ENCODE measurements around the gene ALLC. TPM values are rescaled to one million over a fixed set of nuclear protein-coding genes. Genes with fewer than 3 reads are reported as not detected.

The ALLC gene
- total RNA-seq, 4 donors from 2014 or later: not detected

DNA sequence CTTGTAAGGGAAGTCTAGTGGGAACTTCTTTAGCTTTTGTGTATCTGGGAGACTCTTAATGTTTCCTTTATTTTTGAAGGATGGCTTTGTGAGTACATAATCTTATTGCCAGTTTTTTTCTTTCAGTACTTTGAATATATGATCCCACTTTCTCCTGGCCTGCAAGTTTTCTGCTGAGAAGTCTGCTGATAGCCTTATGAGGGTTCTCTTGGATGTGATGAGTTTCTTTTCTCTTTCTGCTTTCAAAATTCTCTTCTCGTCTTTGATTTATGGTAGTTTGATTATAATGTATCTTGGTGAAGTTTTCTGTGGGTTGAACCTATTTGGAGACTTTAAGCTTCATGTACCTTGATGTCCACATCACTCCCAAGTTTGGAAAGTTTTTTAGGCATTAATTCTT is 35.0 kb upstream of the ALLC start:
- TF ChIP-seq, protein P1, sequence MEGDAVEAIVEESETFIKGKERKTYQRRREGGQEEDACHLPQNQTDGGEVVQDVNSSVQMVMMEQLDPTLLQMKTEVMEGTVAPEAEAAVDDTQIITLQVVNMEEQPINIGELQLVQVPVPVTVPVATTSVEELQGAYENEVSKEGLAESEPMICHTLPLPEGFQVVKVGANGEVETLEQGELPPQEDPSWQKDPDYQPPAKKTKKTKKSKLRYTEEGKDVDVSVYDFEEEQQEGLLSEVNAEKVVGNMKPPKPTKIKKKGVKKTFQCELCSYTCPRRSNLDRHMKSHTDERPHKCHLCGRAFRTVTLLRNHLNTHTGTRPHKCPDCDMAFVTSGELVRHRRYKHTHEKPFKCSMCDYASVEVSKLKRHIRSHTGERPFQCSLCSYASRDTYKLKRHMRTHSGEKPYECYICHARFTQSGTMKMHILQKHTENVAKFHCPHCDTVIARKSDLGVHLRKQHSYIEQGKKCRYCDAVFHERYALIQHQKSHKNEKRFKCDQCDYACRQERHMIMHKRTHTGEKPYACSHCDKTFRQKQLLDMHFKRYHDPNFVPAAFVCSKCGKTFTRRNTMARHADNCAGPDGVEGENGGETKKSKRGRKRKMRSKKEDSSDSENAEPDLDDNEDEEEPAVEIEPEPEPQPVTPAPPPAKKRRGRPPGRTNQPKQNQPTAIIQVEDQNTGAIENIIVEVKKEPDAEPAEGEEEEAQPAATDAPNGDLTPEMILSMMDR (IDR thresholded peaks at IDR 0.05 in 4 of 5, conservative IDR thresholded peaks at IDR 0.05 in 1 of 5): no peak
- no peak for TF ChIP-seq POLR2A (IDR thresholded peaks at IDR 0.05)
- Histone ChIP-seq H3K27ac (no peak overlapping the region), H3K4me1 (no peaks in the 10 kb centered on the region), H3K4me3 (no peak overlapping the region), H3K9me3 (no peaks in the 10 kb centered on the region), H3K27me3 (no peaks in the 10 kb centered on the region), H3K36me3 (no peaks in the 10 kb centered on the region)
- intact Hi-C loops (cut with DNase I; ENCODE audit: low total_unique reads): no loop called here
- in situ Hi-C loops (cut with MboI; ENCODE audit: low sequenced_read_pairs in 4 of 4): no loop called here
- DNase-seq: no peak
- ATAC-seq: no peak

GRCh38 chr2:3624059-3624794 is 33.8 kb upstream of the ALLC start:
- Histone ChIP-seq H3K4me3 (no peak overlapping the region), H3K9me3 (no peaks in the 10 kb centered on the region), H3K27me3 (no peaks in the 10 kb centered on the region), H3K27ac (no peak overlapping the region), H3K36me3 (no peaks in the 10 kb centered on the region), H3K4me1 (no peaks in the 10 kb centered on the region)
- in situ Hi-C loops (cut with MboI; ENCODE audit: low sequenced_read_pairs in 4 of 4) (no loop called here), intact Hi-C loops (cut with DNase I; ENCODE audit: low total_unique reads) (no loop called here)
- ATAC-seq: no peak
- TF ChIP-seq, protein P1 (IDR thresholded peaks at IDR 0.05 in 4 of 5, conservative IDR thresholded peaks at IDR 0.05 in 1 of 5): no peak
- TF ChIP-seq POLR2A (IDR thresholded peaks at IDR 0.05): no peak
- DNase-seq: no peak

DNA sequence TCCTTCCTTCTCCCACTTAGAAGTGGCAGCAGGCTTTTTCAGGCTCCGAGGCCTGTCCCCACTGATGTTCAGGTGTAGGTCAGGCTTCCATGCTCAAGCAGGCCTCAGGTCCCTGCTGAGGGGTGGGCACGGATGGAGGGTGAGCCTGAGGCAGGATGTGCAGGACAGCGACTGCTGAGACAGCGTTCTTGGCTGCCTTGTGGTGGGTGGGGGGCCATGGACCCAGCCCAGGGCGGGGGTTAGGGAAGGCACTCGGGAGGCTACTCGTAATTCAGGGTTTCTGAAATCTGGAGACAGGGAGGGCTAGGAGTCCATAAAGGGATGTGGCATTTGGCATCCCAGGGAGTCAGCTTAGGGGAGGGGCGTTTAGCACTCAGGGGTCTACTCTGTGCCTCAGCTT is 32.8 kb upstream of the ALLC start:
- ATAC-seq (no peak), DNase-seq (no peak)
- H3K27ac ChIP-seq: no peak overlapping the region
- no peak overlapping the region for H3K4me3 ChIP-seq
- no peaks in the 10 kb centered on the region for H3K36me3 ChIP-seq
- no peaks in the 10 kb centered on the region for H3K27me3 ChIP-seq
- intact Hi-C loops (cut with DNase I; ENCODE audit: low total_unique reads) (no loop called here), in situ Hi-C loops (cut with MboI; ENCODE audit: low sequenced_read_pairs in 4 of 4) (no loop called here)
- H3K4me1 ChIP-seq: no peaks in the 10 kb centered on the region
- TF ChIP-seq POLR2A (IDR thresholded peaks at IDR 0.05): no peak
- TF ChIP-seq, protein P1 (IDR thresholded peaks at IDR 0.05 in 4 of 5, conservative IDR thresholded peaks at IDR 0.05 in 1 of 5): no peak
- no peaks in the 10 kb centered on the region for H3K9me3 ChIP-seq

- H3K9me3 ChIP-seq: no peaks in the 10 kb centered on the region
- intact Hi-C loops (cut with DNase I; ENCODE audit: low total_unique reads) (no loop called here), in situ Hi-C loops (cut with MboI; ENCODE audit: low sequenced_read_pairs in 4 of 4) (no loop called here)
- ATAC-seq: no peak
- H3K4me1 ChIP-seq: no peaks in the 10 kb centered on the region
- peak overlapping the region in 3 of 4 donors; percentile 42 to 59 (median 51) for H3K27ac ChIP-seq
- no peaks in the 10 kb centered on the region for H3K27me3 ChIP-seq
- no peak overlapping the region for H3K4me3 ChIP-seq
- DNase-seq: no peak
- H3K36me3 ChIP-seq: no peaks in the 10 kb centered on the region
- no peak for TF ChIP-seq POLR2A (IDR thresholded peaks at IDR 0.05)
- TF ChIP-seq, protein P1 (IDR thresholded peaks at IDR 0.05 in 4 of 5, conservative IDR thresholded peaks at IDR 0.05 in 1 of 5): no peak
These were observed 31.7 kb upstream of the ALLC start for GRCh38 chr2:3626118-3626811.

Data from gastrocnemius medialis (tissue), 4 donors.